ENCODE results near the gene ANXA7. TPM values are rescaled to one million over a fixed set of nuclear protein-coding genes. Genes with fewer than 3 reads are reported as not detected.

The ANXA7 gene
- 113 and 172 TPM in 2 replicates for total RNA-seq (2014; rRNA removed; shearing (Covaris generic))

- peak; percentile 90 for DNase-seq (ENCODE audit: low read depth)
Observed at GRCh38 chr10:73413528-73414229, at the start of gene ANXA7. ANXA7 (minus strand) TSS chr10:73414058; CDS start chr10:73400856, 13,202 bp downstream.

- no peak for DNase-seq (ENCODE audit: low read depth)
Observed at GRCh38 chr10:73460897-73461296, 47.0 kb upstream of the ANXA7 start.

GRCh38 chr10:73459683-73460314 is 45.9 kb upstream of the ANXA7 start:
- DNase-seq (ENCODE audit: low read depth): no peak

GRCh38 chr10:73456187-73456890 is 42.5 kb upstream of the ANXA7 start:
- DNase-seq (ENCODE audit: low read depth): no peak

GRCh38 chr10:73449113-73449512 is 35.3 kb upstream of the ANXA7 start:
- no peak for DNase-seq (ENCODE audit: low read depth)

- no peak for DNase-seq (ENCODE audit: low read depth)
Observed at GRCh38 chr10:73448384-73448783, 34.5 kb upstream of the ANXA7 start.

GRCh38 chr10:73446926-73447325 is 33.1 kb upstream of the ANXA7 start:
- no peak for DNase-seq (ENCODE audit: low read depth)

GRCh38 chr10:73444457-73444856 is 30.6 kb upstream of the ANXA7 start:
- no peak for DNase-seq (ENCODE audit: low read depth)

- DNase-seq (ENCODE audit: low read depth): peak; percentile 48
Observed at GRCh38 chr10:73439605-73440312, 25.9 kb upstream of the ANXA7 start.

GRCh38 chr10:73439055-73439454 is 25.2 kb upstream of the ANXA7 start:
- no peak for DNase-seq (ENCODE audit: low read depth)

- no peak for DNase-seq (ENCODE audit: low read depth)
Observed at GRCh38 chr10:73433538-73433867, 19.6 kb upstream of the ANXA7 start, which contains the start of gene MSS51. MSS51 (minus strand) TSS chr10:73433561; CDS start chr10:73428284, 5,277 bp downstream.

GRCh38 chr10:73432646-73433537 is 19.0 kb upstream of the ANXA7 start:
- no peak for DNase-seq (ENCODE audit: low read depth)

GRCh38 chr10:73426318-73426717 is 12.5 kb upstream of the ANXA7 start:
- DNase-seq (ENCODE audit: low read depth): no peak

GRCh38 chr10:73424478-73424877 is 10.6 kb upstream of the ANXA7 start:
- DNase-seq (ENCODE audit: low read depth): no peak

GRCh38 chr10:73423309-73423708 is 9.5 kb upstream of the ANXA7 start:
- DNase-seq (ENCODE audit: low read depth): no peak

- no peak for DNase-seq (ENCODE audit: low read depth)
Observed at GRCh38 chr10:73416571-73416970, 2.7 kb upstream of the ANXA7 start.

GRCh38 chr10:73414230-73414945 is 530 bp upstream of the ANXA7 start:
- DNase-seq (ENCODE audit: low read depth): no peak

GRCh38 chr10:73413108-73413527 is 740 bp downstream of the ANXA7 start:
- peak; percentile 52 for DNase-seq (ENCODE audit: low read depth)

GRCh38 chr10:73410897-73411296 is 3.0 kb downstream of the ANXA7 start:
- no peak for DNase-seq (ENCODE audit: low read depth)

- no peak for DNase-seq (ENCODE audit: low read depth)
Observed at GRCh38 chr10:73408978-73409521, 4.8 kb downstream of the ANXA7 start.
